ENCODE data around the gene SNCB. TPM values are rescaled to one million over a fixed set of nuclear protein-coding genes. Genes with fewer than 3 reads are reported as not detected.

The SNCB gene
- total RNA-seq, 1 experiment from 2014 or later, result 2.1 TPM

- Histone ChIP-seq H4K20me1 (ENCODE audit: low read length) (no peaks in the 10 kb centered on the region), H3K9ac (ENCODE audit: low read length) (no peak overlapping the region), H3K79me2 (ENCODE audit: low read length) (no peaks in the 10 kb centered on the region), H3K9me3 (ENCODE audit: low read length) (no peaks in the 10 kb centered on the region), H3K27ac (ENCODE audit: low read length) (no peak overlapping the region), H3K9me2 (replicated peaks; ENCODE audit: low read length) (no peaks in the 10 kb centered on the region), H2AFZ (ENCODE audit: low read length) (no peak overlapping the region), H3K27me3 (ENCODE audit: low read length) (peaks cover 11% of the 10 kb centered on the region; the same call in 1 of the 2 replicates), H3K4me1 (ENCODE audit: insufficient read depth, low read length) (no peaks in the 10 kb centered on the region), H3F3A (ENCODE audit: low read length, unreplicated experiment) (no peaks in the 10 kb centered on the region), H3K4me2 (ENCODE audit: low read length) (no peak overlapping the region), H3K36me3 (ENCODE audit: low read depth, low read length) (no peaks in the 10 kb centered on the region), H3K4me3 (ENCODE audit: low read length) (no peak overlapping the region)
- BruUV-seq (replicated peaks), result no TSS peak
- CTCF ChIA-PET, result no interaction called here
- POLR2A ChIA-PET (ENCODE audit: unreplicated experiment), result no interaction called here
- intact Hi-C loops (cut with micrococcal nuclease), result no loop called here
- no peak for TF ChIP-seq EZH2phosphoT487 (IDR thresholded peaks at IDR 0.05; ENCODE audit: borderline replicate concordance, low read length)
- TF ChIP-seq CTCF (conservative IDR thresholded peaks at IDR 0.05; ENCODE audit: low read depth, low read length), result no peak
- DNase-seq, result no peak
- ATAC-seq, result no peak
These were observed 6.1 kb upstream of the SNCB start for GRCh38 chr5:176636426-176636825.

DNA sequence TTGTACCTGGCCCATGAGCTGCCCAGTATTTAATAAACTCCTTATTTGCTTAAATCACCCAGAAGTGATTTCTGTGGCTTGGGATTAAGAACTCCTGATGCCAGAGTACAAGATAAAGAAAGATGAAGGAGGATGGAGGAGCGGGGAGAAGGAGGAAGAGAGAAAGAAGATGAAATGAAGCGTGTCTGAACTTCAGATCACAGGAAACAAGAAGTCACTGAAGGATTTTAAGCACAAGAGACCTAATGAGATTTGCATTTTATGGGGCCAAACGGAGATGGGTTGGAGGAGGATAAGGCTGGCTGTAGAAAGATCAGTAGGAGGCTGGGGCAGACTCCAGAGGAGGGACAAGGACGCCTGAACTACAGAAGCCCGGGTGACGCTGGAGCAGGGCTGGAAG is 3.3 kb upstream of the SNCB start:
- no TSS peak for BruUV-seq (replicated peaks)
- H3K27ac ChIP-seq (ENCODE audit: low read length), result no peak overlapping the region

DNA sequence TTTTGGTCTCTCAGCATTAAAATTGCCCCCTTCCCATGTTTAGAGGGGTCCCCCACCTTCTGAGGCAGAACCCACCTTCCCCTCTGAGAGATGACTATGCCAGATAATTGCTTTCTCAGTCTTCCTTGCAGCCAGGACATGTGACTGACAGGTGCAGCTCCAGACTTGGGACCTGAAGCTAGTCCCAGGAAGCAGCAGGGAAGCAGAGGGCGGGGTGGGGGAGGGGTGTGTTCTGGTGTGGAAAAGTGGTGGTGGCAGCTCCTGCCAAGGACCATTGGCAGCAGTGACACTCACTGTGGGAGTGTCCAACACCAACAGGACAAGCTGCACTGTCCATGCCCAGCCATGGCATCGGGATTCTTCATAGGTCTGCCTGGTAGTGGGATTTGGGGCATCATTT is 2.4 kb upstream of the SNCB start:
- peaks cover 18% of the 10 kb centered on the region; the same call in 1 of the 2 replicates for H3K27me3 ChIP-seq (ENCODE audit: low read length)
- no peak for TF ChIP-seq EZH2phosphoT487 (IDR thresholded peaks at IDR 0.05; ENCODE audit: borderline replicate concordance, low read length)
- TF ChIP-seq CTCF (conservative IDR thresholded peaks at IDR 0.05; ENCODE audit: low read depth, low read length), result no peak
- TF ChIP-seq EZH2 (IDR thresholded peaks at IDR 0.05; ENCODE audit: low read length, unreplicated experiment), result no peak
- no peaks in the 10 kb centered on the region for H3K36me3 ChIP-seq (ENCODE audit: low read depth, low read length)
- H3F3A ChIP-seq (ENCODE audit: low read length, unreplicated experiment), result no peaks in the 10 kb centered on the region
- no peaks in the 10 kb centered on the region for H3K9me3 ChIP-seq (ENCODE audit: low read length)
- ATAC-seq (no peak), DNase-seq (no peak)
- H3K9me2 ChIP-seq (replicated peaks; ENCODE audit: low read length), result no peaks in the 10 kb centered on the region
- no peak overlapping the region for H2AFZ ChIP-seq (ENCODE audit: low read length)
- H3K4me2 ChIP-seq (ENCODE audit: low read length), result no peak overlapping the region
- ChIA-PET CTCF (no interaction called here), POLR2A (ENCODE audit: unreplicated experiment) (interaction anchor here (0.7 kb wide), 1 partner anchor 15 kb away, joined by 5 read pairs; the partner anchor contains the start of gene TSPAN17)
- H3K9ac ChIP-seq (ENCODE audit: low read length), result no peak overlapping the region
- BruUV-seq (replicated peaks), result no TSS peak
- H3K4me1 ChIP-seq (ENCODE audit: insufficient read depth, low read length), result peaks cover 18% of the 10 kb centered on the region
- no peak overlapping the region for H3K4me3 ChIP-seq (ENCODE audit: low read length)
- no peak overlapping the region for H3K27ac ChIP-seq (ENCODE audit: low read length)
- H3K79me2 ChIP-seq (ENCODE audit: low read length), result no peaks in the 10 kb centered on the region
- intact Hi-C loops (cut with micrococcal nuclease), result no loop called here
- no peaks in the 10 kb centered on the region for H4K20me1 ChIP-seq (ENCODE audit: low read length)

More for the DNA sequence above, 3.3 kb upstream of the SNCB start:
- H3K27me3 ChIP-seq (ENCODE audit: low read length), result peaks cover 18% of the 10 kb centered on the region; the same call in 1 of the 2 replicates
- no peaks in the 10 kb centered on the region for H3K9me3 ChIP-seq (ENCODE audit: low read length)
- H3K4me1 ChIP-seq (ENCODE audit: insufficient read depth, low read length), result peaks cover 16% of the 10 kb centered on the region
- ChIA-PET POLR2A (ENCODE audit: unreplicated experiment) (interaction anchor here (0.7 kb wide), 1 partner anchor 14 kb away, joined by 5 read pairs; the partner anchor contains the start of gene TSPAN17), CTCF (no interaction called here)
- no peak overlapping the region for H3K9ac ChIP-seq (ENCODE audit: low read length)
- H3K79me2 ChIP-seq (ENCODE audit: low read length), result no peaks in the 10 kb centered on the region
- H3K4me3 ChIP-seq (ENCODE audit: low read length), result no peak overlapping the region
- no peaks in the 10 kb centered on the region for H4K20me1 ChIP-seq (ENCODE audit: low read length)
- no peaks in the 10 kb centered on the region for H3F3A ChIP-seq (ENCODE audit: low read length, unreplicated experiment)
- no peaks in the 10 kb centered on the region for H3K9me2 ChIP-seq (replicated peaks; ENCODE audit: low read length)
- no peak for ATAC-seq
- no peak for DNase-seq
- no peaks in the 10 kb centered on the region for H3K36me3 ChIP-seq (ENCODE audit: low read depth, low read length)
- H3K4me2 ChIP-seq (ENCODE audit: low read length), result no peak overlapping the region
- intact Hi-C loops (cut with micrococcal nuclease), result no loop called here
- TF ChIP-seq EZH2 (IDR thresholded peaks at IDR 0.05; ENCODE audit: low read length, unreplicated experiment) (no peak), CTCF (conservative IDR thresholded peaks at IDR 0.05; ENCODE audit: low read depth, low read length) (no peak), EZH2phosphoT487 (IDR thresholded peaks at IDR 0.05; ENCODE audit: borderline replicate concordance, low read length) (no peak)
- H2AFZ ChIP-seq (ENCODE audit: low read length), result no peak overlapping the region

Data from PC-3 (cell line).